Measurements from ENCODE around the gene MGMT.

GRCh38 chr10:129812398-129812797 lies 345.4 kb downstream of the MGMT start:
- TF ChIP-seq CTCF (IDR thresholded peaks at IDR 0.05; ENCODE audit: insufficient read depth, low read length) (no peak), POLR2AphosphoS5 (IDR thresholded peaks at IDR 0.05; ENCODE audit: low read depth) (no peak), SPI1 (IDR thresholded peaks at IDR 0.05; ENCODE audit: borderline replicate concordance, low read depth) (no peak), REST (IDR thresholded peaks at IDR 0.05; ENCODE audit: insufficient replicate concordance, low read depth) (no peak)
